HepG2 (cell line): ENCODE measurements around the gene ACAD8.

ENCODE experiments used
- ELF4 ChIP-seq: sonication (generic); formaldehyde crosslinking; IDR thresholded peaks from 2 replicates; pipeline ENCODE4 v1.5.0; 2020; ENCODE audit warnings: missing genetic modification reagents, mild to moderate bottlenecking, moderate library complexity, borderline replicate concordance
- MBNL3 ChIP-seq: fragments of 250-450 bp; sonication (Bioruptor Pico); conservative IDR thresholded peaks from 2 replicates; pipeline ENCODE4 v1.8.0; 2022; ENCODE audit warnings: mild to moderate bottlenecking, inconsistent platforms
- NR2F2 ChIP-seq: IDR thresholded peaks from 2 replicates; pipeline ENCODE4 v1.6.1; 2012; ENCODE audit warnings: low read depth, inconsistent platforms, borderline replicate concordance
- PAX8 ChIP-seq: sonication (generic); formaldehyde crosslinking; IDR thresholded peaks from 2 replicates; pipeline ENCODE4 v1.8.0; 2022; ENCODE audit warnings: mild to moderate bottlenecking, missing genetic modification reagents, borderline replicate concordance
- PREB ChIP-seq: sonication (generic); formaldehyde crosslinking; IDR thresholded peaks from 2 replicates; pipeline ENCODE4 v1.4.0; 2020; ENCODE audit warnings: missing genetic modification reagents
- ZBTB33 ChIP-seq: sonication (generic); formaldehyde crosslinking; IDR thresholded peaks from 2 replicates; pipeline ENCODE4 v1.4.0; 2020; ENCODE audit warnings: missing genetic modification reagents
- ZNF660 ChIP-seq: sonication (generic); formaldehyde crosslinking; IDR thresholded peaks from 2 replicates; pipeline ENCODE4 v1.5.1; 2020; ENCODE audit warnings: mild to moderate bottlenecking, low read depth, missing genetic modification reagents, borderline replicate concordance

- no peak for TF ChIP-seq ZNF660 (CRISPR knock-in tag)
- no peak for TF ChIP-seq PAX8 (CRISPR knock-in tag)
- TF ChIP-seq NR2F2 = no peak
- TF ChIP-seq MBNL3 = no peak
- TF ChIP-seq ZBTB33 (CRISPR knock-in tag) = no peak
- no peak for TF ChIP-seq PREB (CRISPR knock-in tag)
- no peak for TF ChIP-seq ELF4 (CRISPR knock-in tag)
Measured at GRCh38 chr11:134229126-134229790, 24.1 kb upstream of the ACAD8 start.
